IMR-90 (cell line): ENCODE data around the gene LILRB2.

Experiments used
- BHLHE40 ChIP-seq: fragments of 150-350 bp; IDR thresholded peaks from 2 replicates; pipeline ENCODE4 v1.6.1; 2016; ENCODE audit warnings: mild to moderate bottlenecking, low read depth, low read length
- CTCF ChIP-seq: conservative IDR thresholded peaks from 2 replicates; pipeline ENCODE4 v1.5.1; 2012; ENCODE audit warnings: mild to moderate bottlenecking, low read depth, low read length, improper control_type of control experiment
- RAD21 ChIP-seq: IDR thresholded peaks from 2 replicates; pipeline ENCODE4 v1.6.1; 2012; ENCODE audit warnings: low read length, improper control_type of control experiment

GRCh38 chr19:54311486-54311885 lies 30.6 kb upstream of the LILRB2 start:
- no peak for TF ChIP-seq BHLHE40
- no peak for TF ChIP-seq CTCF
- no peak for TF ChIP-seq RAD21
